ENCODE data around the gene DSN1.
A peak's percentile ranks its signal among the peaks of the same experiment; 100 is the strongest.

DSN1 gene

GRCh38 chr20:36732456-36732855 lies 41.1 kb downstream of the DSN1 start:
- TF ChIP-seq, protein P1, sequence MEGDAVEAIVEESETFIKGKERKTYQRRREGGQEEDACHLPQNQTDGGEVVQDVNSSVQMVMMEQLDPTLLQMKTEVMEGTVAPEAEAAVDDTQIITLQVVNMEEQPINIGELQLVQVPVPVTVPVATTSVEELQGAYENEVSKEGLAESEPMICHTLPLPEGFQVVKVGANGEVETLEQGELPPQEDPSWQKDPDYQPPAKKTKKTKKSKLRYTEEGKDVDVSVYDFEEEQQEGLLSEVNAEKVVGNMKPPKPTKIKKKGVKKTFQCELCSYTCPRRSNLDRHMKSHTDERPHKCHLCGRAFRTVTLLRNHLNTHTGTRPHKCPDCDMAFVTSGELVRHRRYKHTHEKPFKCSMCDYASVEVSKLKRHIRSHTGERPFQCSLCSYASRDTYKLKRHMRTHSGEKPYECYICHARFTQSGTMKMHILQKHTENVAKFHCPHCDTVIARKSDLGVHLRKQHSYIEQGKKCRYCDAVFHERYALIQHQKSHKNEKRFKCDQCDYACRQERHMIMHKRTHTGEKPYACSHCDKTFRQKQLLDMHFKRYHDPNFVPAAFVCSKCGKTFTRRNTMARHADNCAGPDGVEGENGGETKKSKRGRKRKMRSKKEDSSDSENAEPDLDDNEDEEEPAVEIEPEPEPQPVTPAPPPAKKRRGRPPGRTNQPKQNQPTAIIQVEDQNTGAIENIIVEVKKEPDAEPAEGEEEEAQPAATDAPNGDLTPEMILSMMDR (conservative IDR thresholded peaks at IDR 0.05; ENCODE audit: low read length) = no peak
- DNase-seq (ENCODE audit: low read depth) = no peak
- no peak overlapping the region for H3K4me3 ChIP-seq (ENCODE audit: low read length)

GRCh38 chr20:36728986-36729385 lies 44.6 kb downstream of the DSN1 start:
- H3K4me3 ChIP-seq (ENCODE audit: low read length) = no peak overlapping the region
- DNase-seq (ENCODE audit: low read depth) = no peak
- TF ChIP-seq, protein P1 (conservative IDR thresholded peaks at IDR 0.05; ENCODE audit: low read length) = no peak

DNA sequence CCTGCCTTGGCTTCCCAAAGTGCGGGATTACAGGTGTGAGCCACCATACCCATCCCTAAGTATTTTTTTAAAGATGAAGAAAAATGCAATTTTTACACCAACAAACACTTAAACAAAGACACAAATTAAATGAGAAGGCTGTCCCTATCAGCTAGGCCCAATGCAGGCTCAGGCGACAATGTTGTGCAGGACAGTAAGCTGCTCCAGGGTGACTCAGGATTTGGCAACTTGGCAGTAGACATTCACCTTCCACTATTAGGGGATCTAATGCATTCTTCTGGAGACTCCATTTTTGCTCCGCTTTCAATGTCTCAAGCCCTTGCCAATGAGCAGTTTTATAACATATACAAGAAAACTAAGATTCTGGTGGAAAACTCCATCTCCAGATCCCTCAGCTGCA lies 47.4 kb downstream of the DSN1 start:
- TF ChIP-seq, protein P1 (conservative IDR thresholded peaks at IDR 0.05; ENCODE audit: low read length) = no peak
- no peak overlapping the region for H3K4me3 ChIP-seq (ENCODE audit: low read length)
- DNase-seq (ENCODE audit: low read depth) = no peak

- TF ChIP-seq, protein P1 (conservative IDR thresholded peaks at IDR 0.05; ENCODE audit: low read length) = no peak
- no peak overlapping the region for H3K4me3 ChIP-seq (ENCODE audit: low read length)
- no peak for DNase-seq (ENCODE audit: low read depth)
Measured at GRCh38 chr20:36720510-36720909, 53.1 kb downstream of the DSN1 start.

- TF ChIP-seq, protein P1 (conservative IDR thresholded peaks at IDR 0.05; ENCODE audit: low read length) = peak; percentile 33
- DNase-seq (ENCODE audit: low read depth) = peak; percentile 9
- no peak overlapping the region for H3K4me3 ChIP-seq (ENCODE audit: low read length)
Measured at GRCh38 chr20:36717657-36718056, 55.9 kb downstream of the DSN1 start.

GRCh38 chr20:36717021-36717420 lies 56.5 kb downstream of the DSN1 start:
- H3K4me3 ChIP-seq (ENCODE audit: low read length) = no peak overlapping the region
- TF ChIP-seq, protein P1 (conservative IDR thresholded peaks at IDR 0.05; ENCODE audit: low read length) = no peak
- no peak for DNase-seq (ENCODE audit: low read depth)

DNA sequence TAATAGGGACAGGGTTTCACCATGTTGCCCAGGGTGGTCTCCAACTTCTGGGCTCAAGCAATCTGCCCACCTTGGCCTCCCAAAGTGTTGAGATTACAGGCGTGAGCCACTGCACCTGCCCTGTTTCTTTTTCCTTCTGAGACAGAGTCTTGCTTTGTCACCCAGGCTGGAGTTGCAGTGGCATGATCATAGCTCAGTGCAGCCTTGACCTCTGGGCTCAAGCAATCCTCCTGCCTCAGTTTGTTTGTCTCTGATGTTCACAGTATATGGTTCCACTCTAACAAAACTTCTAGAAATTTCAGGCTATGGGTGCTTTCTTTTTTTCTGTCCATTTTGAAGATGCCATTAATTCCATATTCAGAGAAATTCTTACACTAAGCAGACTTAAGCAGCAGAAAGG lies 60.8 kb downstream of the DSN1 start:
- no peak overlapping the region for H3K4me3 ChIP-seq (ENCODE audit: low read length)
- no peak for DNase-seq (ENCODE audit: low read depth)
- TF ChIP-seq, protein P1 (conservative IDR thresholded peaks at IDR 0.05; ENCODE audit: low read length) = no peak

Data from AG10803 (cell line).